D721Med (cell line): Measurements from ENCODE around the gene DCDC1.
A peak's percentile ranks its signal among the peaks of the same experiment; 100 is the strongest.

Experiments
- DNase-seq: peaks from one replicate; pipeline ENCODE4 v3.0.0; 2011; ENCODE audit warnings: low spot score; ENCODE audit not compliant: insufficient read length
- FAIRE-seq: peaks from 2 replicates; lab custom pipeline; 2011; peaks lifted over from hg19 to GRCh38; lab: Jason Lieb, UNC
- TF ChIP-seq, protein P1 (sequence below): IDR thresholded peaks from 2 replicates; pipeline ENCODE4 v1.5.1; 2012; ENCODE audit warnings: mild to moderate bottlenecking, control low read depth; ENCODE audit not compliant: insufficient read depth; ENCODE audit errors: missing control alignments

DCDC1 gene

GRCh38 chr11:31109446-31109845 is 260.1 kb downstream of the DCDC1 start:
- FAIRE-seq (no peak), DNase-seq (no peak)
- TF ChIP-seq, protein P1, sequence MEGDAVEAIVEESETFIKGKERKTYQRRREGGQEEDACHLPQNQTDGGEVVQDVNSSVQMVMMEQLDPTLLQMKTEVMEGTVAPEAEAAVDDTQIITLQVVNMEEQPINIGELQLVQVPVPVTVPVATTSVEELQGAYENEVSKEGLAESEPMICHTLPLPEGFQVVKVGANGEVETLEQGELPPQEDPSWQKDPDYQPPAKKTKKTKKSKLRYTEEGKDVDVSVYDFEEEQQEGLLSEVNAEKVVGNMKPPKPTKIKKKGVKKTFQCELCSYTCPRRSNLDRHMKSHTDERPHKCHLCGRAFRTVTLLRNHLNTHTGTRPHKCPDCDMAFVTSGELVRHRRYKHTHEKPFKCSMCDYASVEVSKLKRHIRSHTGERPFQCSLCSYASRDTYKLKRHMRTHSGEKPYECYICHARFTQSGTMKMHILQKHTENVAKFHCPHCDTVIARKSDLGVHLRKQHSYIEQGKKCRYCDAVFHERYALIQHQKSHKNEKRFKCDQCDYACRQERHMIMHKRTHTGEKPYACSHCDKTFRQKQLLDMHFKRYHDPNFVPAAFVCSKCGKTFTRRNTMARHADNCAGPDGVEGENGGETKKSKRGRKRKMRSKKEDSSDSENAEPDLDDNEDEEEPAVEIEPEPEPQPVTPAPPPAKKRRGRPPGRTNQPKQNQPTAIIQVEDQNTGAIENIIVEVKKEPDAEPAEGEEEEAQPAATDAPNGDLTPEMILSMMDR = no peak

DNA sequence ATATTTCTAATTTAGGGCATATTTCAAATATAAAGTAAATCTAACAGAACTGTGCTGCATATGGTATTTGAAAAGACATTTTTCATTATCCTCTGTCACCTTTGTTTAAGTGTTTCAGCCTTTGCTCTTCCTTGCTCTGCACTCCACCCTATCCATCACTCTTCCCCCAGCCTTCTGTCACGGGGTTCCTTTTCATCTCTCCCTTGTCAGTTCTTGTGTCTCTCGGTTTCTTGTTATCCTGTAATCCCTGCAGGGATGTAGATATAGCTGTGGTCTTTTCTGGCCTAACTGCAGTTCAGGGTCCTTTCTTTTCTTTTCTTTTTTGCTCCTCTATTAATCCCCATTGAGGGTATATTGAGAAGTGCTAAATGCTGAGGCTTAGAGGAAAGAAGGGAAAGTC is 261.9 kb downstream of the DCDC1 start:
- FAIRE-seq = no peak
- TF ChIP-seq, protein P1 = no peak
- no peak for DNase-seq

DNA sequence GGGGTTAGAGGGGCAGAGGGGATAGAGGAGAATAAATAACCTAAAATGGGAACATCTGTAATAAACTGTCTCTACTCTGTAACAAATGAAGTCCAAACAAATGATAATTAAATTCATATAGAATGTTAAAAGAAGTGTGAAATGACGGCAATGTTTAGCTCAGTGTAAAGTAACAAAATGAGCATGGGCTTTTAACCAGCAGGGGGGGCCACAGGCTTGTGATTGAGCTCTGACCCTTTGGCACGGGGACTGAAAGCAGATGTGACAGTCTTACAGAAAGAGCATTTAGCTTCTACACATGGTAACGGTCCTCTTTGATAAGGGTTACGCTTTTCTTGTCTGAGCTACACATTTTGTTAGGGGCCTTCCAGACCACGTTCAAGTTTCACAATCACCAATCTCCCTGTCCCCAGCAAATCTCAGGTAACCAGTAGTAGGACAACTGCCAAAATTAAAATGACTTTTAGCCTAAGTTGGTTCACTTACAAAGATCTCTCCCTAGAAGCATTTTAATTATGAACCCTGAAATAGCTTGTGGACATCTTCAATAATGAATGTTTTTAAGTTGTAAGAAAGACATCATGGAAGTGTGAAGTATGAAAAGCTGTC is 262.5 kb downstream of the DCDC1 start:
- TF ChIP-seq, protein P1 = peak; percentile 93
- no peak for DNase-seq
- FAIRE-seq = peak; percentile 75

DNA sequence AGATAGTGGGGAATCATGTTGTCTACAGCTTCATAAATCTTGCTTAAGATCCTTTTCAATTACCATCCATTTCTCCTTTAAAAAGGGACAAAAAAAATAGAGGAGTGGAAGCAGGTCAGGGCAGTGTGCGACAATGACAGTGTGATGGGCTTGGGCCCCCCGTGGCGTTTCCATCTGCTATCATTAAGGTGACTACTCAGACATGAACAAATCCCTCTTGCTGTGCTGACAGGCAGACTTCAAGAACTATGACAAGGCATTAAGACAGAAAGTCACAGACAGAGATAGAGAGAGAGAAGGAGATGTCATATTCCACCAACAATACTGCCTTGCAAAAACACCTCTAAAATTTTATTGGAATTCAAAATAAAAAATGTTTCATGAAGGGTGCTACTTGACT is 263.2 kb downstream of the DCDC1 start:
- DNase-seq (no peak), FAIRE-seq (no peak)
- TF ChIP-seq, protein P1 = no peak

- no peak for DNase-seq
- FAIRE-seq = no peak
- TF ChIP-seq, protein P1 = no peak
These were observed 266.7 kb downstream of the DCDC1 start for GRCh38 chr11:31102875-31103274.

DNA sequence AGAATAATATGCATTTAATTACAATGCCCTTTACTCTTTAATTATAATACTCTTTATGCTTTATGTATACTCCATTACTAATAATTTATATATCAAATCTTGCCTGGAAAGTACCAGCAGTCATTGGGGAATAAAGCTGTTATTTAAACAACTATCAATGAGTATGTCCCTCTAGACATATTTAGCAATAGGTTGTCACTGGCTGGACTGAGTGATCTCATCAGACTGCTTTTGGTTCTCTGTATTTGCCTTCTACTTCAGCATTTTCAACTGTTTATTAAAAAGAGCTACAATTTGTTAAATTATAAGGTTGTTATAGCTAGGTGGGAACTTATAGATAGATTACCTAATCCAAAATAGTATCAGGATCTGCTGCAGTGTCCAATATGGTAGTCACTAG is 267.2 kb downstream of the DCDC1 start:
- FAIRE-seq = no peak
- TF ChIP-seq, protein P1 = no peak

GRCh38 chr11:31096191-31096805 is 273.2 kb downstream of the DCDC1 start:
- TF ChIP-seq, protein P1 = no peak
- DNase-seq = no peak
- no peak for FAIRE-seq

More for the DNA sequence above, 267.2 kb downstream of the DCDC1 start:
- no peak for DNase-seq
